ENCODE results near the gene ITGB6. TPM values are rescaled to one million over a fixed set of nuclear protein-coding genes. Genes with fewer than 3 reads are reported as not detected.

The ITGB6 gene
- total RNA-seq, 1 donor from 2014 or later, result not detected

GRCh38 chr2:160214461-160215445, 14.7 kb upstream of the ITGB6 start:
- H3K79me2 ChIP-seq (ENCODE audit: low read depth), result no peaks in the 10 kb centered on the region
- peaks cover 3% of the 10 kb centered on the region for H3K9me3 Mint-ChIP-seq
- no peak for TF ChIP-seq EZH2phosphoT487 (IDR thresholded peaks at IDR 0.05)
- no peak for TF ChIP-seq CTCF (IDR thresholded peaks at IDR 0.05)
- TF ChIP-seq EZH2 (IDR thresholded peaks at IDR 0.05), result no peak
- H3K9ac ChIP-seq, result no peak overlapping the region
- no peak overlapping the region for H3K4me3 Mint-ChIP-seq
- H4K20me1 ChIP-seq (ENCODE audit: low read depth), result no peaks in the 10 kb centered on the region
- H3K27ac ChIP-seq, result no peak overlapping the region
- DNase-seq (ENCODE audit: low spot score), result no peak
- H3F3A ChIP-seq (ENCODE audit: low read depth), result no peaks in the 10 kb centered on the region
- peaks cover 10% of the 10 kb centered on the region for H3K4me1 Mint-ChIP-seq
- H3K27me3 Mint-ChIP-seq (ENCODE audit: insufficient read depth, low read depth), result peaks cover under 1% of the 10 kb centered on the region
- no peaks in the 10 kb centered on the region for H3K9me3 ChIP-seq (ENCODE audit: low read depth)
- H3K4me2 ChIP-seq, result no peak overlapping the region
- H3K27me3 ChIP-seq, result no peaks in the 10 kb centered on the region
- H3K36me3 Mint-ChIP-seq, result no peaks in the 10 kb centered on the region
- H3K4me1 ChIP-seq, result no peaks in the 10 kb centered on the region
- H3K36me3 ChIP-seq, result no peaks in the 10 kb centered on the region
- H2AFZ ChIP-seq (replicated peaks), result no peak overlapping the region
- no peak overlapping the region for H3K4me3 ChIP-seq
- no peak overlapping the region for H3K27ac Mint-ChIP-seq

DNA sequence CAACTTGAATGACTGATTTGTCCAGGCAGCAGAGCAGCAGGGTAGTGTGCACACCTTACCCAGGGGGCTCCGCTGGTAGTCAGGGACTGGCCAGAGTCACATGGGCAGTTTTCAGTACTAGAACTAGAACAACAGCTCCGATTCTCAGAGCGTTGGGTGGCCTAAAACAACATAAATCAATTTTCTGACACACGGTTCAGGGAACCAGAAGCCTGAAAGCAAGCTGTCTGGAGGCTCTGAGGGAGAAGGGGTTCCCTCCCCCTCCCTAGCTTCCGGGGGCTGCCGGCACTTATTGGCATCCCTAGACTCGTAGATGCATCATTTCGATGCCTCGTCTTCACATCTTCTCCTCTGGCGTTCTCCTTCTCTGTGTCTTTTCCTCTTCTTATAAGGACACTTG, 13.4 kb upstream of the ITGB6 start:
- H3K27ac Mint-ChIP-seq, result no peak overlapping the region

GRCh38 chr2:160210599-160211138, 10.6 kb upstream of the ITGB6 start:
- TF ChIP-seq EZH2phosphoT487 (IDR thresholded peaks at IDR 0.05) (no peak), EZH2 (IDR thresholded peaks at IDR 0.05) (no peak), CTCF (IDR thresholded peaks at IDR 0.05) (peak; percentile 93)
- H3K27ac Mint-ChIP-seq, result no peak overlapping the region
- Histone ChIP-seq H3K4me1 (peaks cover 12% of the 10 kb centered on the region), H3K36me3 (no peaks in the 10 kb centered on the region), H3K9me3 (ENCODE audit: low read depth) (no peaks in the 10 kb centered on the region), H4K20me1 (ENCODE audit: low read depth) (no peaks in the 10 kb centered on the region), H3K4me3 (no peak overlapping the region), H3F3A (ENCODE audit: low read depth) (peaks cover 24% of the 10 kb centered on the region), H2AFZ (replicated peaks) (no peak overlapping the region), H3K27me3 (no peaks in the 10 kb centered on the region), H3K4me2 (no peak overlapping the region), H3K27ac (no peak overlapping the region), H3K9ac (no peak overlapping the region), H3K79me2 (ENCODE audit: low read depth) (no peaks in the 10 kb centered on the region)
- H3K4me1 Mint-ChIP-seq, result peaks cover 33% of the 10 kb centered on the region
- H3K36me3 Mint-ChIP-seq, result peaks cover 2% of the 10 kb centered on the region
- H3K27me3 Mint-ChIP-seq (ENCODE audit: insufficient read depth, low read depth), result no peaks in the 10 kb centered on the region
- peaks cover 16% of the 10 kb centered on the region for H3K9me3 Mint-ChIP-seq
- H3K4me3 Mint-ChIP-seq, result no peak overlapping the region
- DNase-seq (ENCODE audit: low spot score), result peak; percentile 80

More for the DNA sequence above, 13.4 kb upstream of the ITGB6 start:
- no peak overlapping the region for H3K27ac ChIP-seq
- H3F3A ChIP-seq (ENCODE audit: low read depth), result peaks cover 10% of the 10 kb centered on the region
- DNase-seq (ENCODE audit: low spot score), result no peak
- no peak overlapping the region for H3K4me3 ChIP-seq
- no peak overlapping the region for H2AFZ ChIP-seq (replicated peaks)
- no peaks in the 10 kb centered on the region for H4K20me1 ChIP-seq (ENCODE audit: low read depth)
- Mint-ChIP-seq H3K9me3 (peaks cover 3% of the 10 kb centered on the region), H3K4me3 (no peak overlapping the region), H3K4me1 (peaks cover 21% of the 10 kb centered on the region), H3K27me3 (ENCODE audit: insufficient read depth, low read depth) (no peaks in the 10 kb centered on the region), H3K36me3 (no peaks in the 10 kb centered on the region)
- no peak overlapping the region for H3K9ac ChIP-seq
- no peaks in the 10 kb centered on the region for H3K27me3 ChIP-seq
- no peak overlapping the region for H3K4me2 ChIP-seq
- no peaks in the 10 kb centered on the region for H3K79me2 ChIP-seq (ENCODE audit: low read depth)
- H3K9me3 ChIP-seq (ENCODE audit: low read depth), result no peaks in the 10 kb centered on the region
- H3K36me3 ChIP-seq, result no peaks in the 10 kb centered on the region
- H3K4me1 ChIP-seq, result peaks cover under 1% of the 10 kb centered on the region
- TF ChIP-seq CTCF (IDR thresholded peaks at IDR 0.05) (no peak), EZH2 (IDR thresholded peaks at IDR 0.05) (no peak), EZH2phosphoT487 (IDR thresholded peaks at IDR 0.05) (no peak)

Data from neural progenitor cell (in vitro differentiated cells).